A549 (cell line): ENCODE results near the gene PDXP.

Source experiments
- CHD2 ChIP-seq: fragments of 150-350 bp; IDR thresholded peaks from 2 replicates; pipeline ENCODE4 v1.6.1; 2014; ENCODE audit warnings: low read length; ENCODE audit not compliant: partially characterized antibody
- EP300 ChIP-seq, 2 experiments: fragments of >200 bp; sonication (Bioruptor Twin); formaldehyde crosslinking; IDR thresholded peaks; 2 replicates in 1 of 2; 3 replicates in 1 of 2; pipeline ENCODE4 v1.6.1; 2016 to 2017
- FOSL2 ChIP-seq, 2 experiments: fragments of 450-650 bp in 1 of 2; fragments of >200 bp in 1 of 2; sonication (Bioruptor Twin) in 1 of 2; formaldehyde crosslinking; IDR thresholded peaks; 2 replicates each; pipeline versions ENCODE4 v1.5.0 to v1.6.1; 2016 to 2020; ENCODE audit warnings: mild to moderate bottlenecking in 1 of 2, moderate library complexity in 1 of 2
- HDAC2 ChIP-seq: fragments of 200-600 bp; sonication (generic); IDR thresholded peaks from 2 replicates; pipeline ENCODE4 v1.6.1; 2016
- JUN ChIP-seq, 2 experiments: fragments of >200 bp; sonication (Bioruptor Twin); formaldehyde crosslinking; IDR thresholded peaks; 2 replicates in 1 of 2; 3 replicates in 1 of 2; pipeline ENCODE4 v1.6.1; 2016 to 2017
- MYC ChIP-seq: IDR thresholded peaks from 2 replicates; pipeline ENCODE4 v1.6.1; 2012; ENCODE audit warnings: mild to moderate bottlenecking, inconsistent platforms, low read length, improper control_type of control experiment, borderline replicate concordance
- NFE2L2 ChIP-seq: fragments of 150-350 bp; conservative IDR thresholded peaks from 2 replicates; pipeline ENCODE4 v1.6.1; 2014; ENCODE audit warnings: low read length
- POLR2A ChIP-seq: IDR thresholded peaks from 2 replicates; pipeline ENCODE4 v1.6.1; 2012; ENCODE audit warnings: mild to moderate bottlenecking, low read length
- RCOR1 ChIP-seq: fragments of 150-350 bp; IDR thresholded peaks from 2 replicates; pipeline ENCODE4 v1.6.1; 2014; ENCODE audit warnings: antibody characterized with exemption, low read length, low read depth
- TF ChIP-seq, protein P1 (sequence below): fragments of >200 bp; sonication (Bioruptor Twin); formaldehyde crosslinking; IDR thresholded peaks from 3 replicates; pipeline ENCODE4 v1.5.1; 2016
- TF ChIP-seq, protein P2 (sequence below): IDR thresholded peaks from 2 replicates; pipeline ENCODE4 v1.6.1; 2012
- TF ChIP-seq, protein P3 (sequence below): fragments of 200-600 bp; sonication (generic); IDR thresholded peaks from 2 replicates; pipeline ENCODE4 v1.6.1; 2016; ENCODE audit warnings: antibody characterized with exemption, mild to moderate bottlenecking, moderate library complexity
- TF ChIP-seq, protein P4 (sequence below): IDR thresholded peaks from 2 replicates; pipeline ENCODE4 v1.6.1; 2012; ENCODE audit warnings: low read depth, borderline replicate concordance

DNA sequence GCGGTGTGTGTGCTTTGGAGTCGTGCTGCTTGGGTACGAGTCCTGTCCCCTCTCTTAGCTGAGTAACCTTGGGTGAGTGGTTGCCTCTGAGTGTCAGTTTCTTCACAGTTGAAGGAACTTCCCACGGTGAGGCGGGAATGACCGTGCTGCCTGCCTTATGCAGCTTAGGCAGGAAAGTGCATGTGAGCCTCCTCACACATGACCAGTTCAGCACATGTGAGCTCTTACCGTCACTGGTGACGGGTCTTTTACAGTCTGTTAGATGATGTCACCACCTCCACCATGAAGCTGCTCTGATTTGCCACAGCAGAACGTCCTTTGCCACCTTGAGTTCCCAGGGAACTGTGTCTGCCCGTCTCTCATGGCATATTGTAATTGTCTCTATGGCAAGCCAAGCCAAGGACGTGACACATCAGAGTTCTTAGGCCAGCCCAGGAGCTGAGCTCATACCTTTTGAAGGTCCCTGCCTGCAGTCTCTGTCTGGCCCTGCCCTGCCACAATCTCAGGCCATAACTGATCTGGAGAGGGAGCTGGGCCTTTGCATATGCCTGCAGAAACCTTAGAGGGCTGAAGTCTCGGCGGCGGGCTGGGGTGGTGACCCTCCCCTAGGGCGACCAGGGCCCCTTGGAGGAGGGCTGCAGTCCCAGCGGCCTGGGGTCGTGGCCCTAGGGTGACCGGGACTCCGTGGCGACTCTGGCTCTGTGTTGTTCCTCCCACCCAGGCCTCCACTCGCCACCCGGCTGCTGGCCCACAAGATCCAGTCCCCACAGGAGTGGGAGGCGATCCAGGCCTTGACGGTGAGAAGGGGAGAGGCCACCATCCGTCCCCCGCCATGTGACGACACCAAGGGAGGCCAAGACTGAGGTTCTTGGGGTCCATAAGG, 42.1 kb upstream of the PDXP start:
- TF ChIP-seq, protein P1, sequence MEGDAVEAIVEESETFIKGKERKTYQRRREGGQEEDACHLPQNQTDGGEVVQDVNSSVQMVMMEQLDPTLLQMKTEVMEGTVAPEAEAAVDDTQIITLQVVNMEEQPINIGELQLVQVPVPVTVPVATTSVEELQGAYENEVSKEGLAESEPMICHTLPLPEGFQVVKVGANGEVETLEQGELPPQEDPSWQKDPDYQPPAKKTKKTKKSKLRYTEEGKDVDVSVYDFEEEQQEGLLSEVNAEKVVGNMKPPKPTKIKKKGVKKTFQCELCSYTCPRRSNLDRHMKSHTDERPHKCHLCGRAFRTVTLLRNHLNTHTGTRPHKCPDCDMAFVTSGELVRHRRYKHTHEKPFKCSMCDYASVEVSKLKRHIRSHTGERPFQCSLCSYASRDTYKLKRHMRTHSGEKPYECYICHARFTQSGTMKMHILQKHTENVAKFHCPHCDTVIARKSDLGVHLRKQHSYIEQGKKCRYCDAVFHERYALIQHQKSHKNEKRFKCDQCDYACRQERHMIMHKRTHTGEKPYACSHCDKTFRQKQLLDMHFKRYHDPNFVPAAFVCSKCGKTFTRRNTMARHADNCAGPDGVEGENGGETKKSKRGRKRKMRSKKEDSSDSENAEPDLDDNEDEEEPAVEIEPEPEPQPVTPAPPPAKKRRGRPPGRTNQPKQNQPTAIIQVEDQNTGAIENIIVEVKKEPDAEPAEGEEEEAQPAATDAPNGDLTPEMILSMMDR = no peak
- TF ChIP-seq POLR2A = no peak
- no peak for TF ChIP-seq RCOR1
- no peak for TF ChIP-seq JUN (IDR thresholded peaks at IDR 0.05)
- TF ChIP-seq, protein P2, sequence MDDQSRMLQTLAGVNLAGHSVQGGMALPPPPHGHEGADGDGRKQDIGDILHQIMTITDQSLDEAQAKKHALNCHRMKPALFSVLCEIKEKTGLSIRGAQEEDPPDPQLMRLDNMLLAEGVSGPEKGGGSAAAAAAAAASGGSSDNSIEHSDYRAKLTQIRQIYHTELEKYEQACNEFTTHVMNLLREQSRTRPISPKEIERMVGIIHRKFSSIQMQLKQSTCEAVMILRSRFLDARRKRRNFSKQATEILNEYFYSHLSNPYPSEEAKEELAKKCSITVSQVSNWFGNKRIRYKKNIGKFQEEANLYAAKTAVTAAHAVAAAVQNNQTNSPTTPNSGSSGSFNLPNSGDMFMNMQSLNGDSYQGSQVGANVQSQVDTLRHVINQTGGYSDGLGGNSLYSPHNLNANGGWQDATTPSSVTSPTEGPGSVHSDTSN = no peak
- TF ChIP-seq, protein P3, sequence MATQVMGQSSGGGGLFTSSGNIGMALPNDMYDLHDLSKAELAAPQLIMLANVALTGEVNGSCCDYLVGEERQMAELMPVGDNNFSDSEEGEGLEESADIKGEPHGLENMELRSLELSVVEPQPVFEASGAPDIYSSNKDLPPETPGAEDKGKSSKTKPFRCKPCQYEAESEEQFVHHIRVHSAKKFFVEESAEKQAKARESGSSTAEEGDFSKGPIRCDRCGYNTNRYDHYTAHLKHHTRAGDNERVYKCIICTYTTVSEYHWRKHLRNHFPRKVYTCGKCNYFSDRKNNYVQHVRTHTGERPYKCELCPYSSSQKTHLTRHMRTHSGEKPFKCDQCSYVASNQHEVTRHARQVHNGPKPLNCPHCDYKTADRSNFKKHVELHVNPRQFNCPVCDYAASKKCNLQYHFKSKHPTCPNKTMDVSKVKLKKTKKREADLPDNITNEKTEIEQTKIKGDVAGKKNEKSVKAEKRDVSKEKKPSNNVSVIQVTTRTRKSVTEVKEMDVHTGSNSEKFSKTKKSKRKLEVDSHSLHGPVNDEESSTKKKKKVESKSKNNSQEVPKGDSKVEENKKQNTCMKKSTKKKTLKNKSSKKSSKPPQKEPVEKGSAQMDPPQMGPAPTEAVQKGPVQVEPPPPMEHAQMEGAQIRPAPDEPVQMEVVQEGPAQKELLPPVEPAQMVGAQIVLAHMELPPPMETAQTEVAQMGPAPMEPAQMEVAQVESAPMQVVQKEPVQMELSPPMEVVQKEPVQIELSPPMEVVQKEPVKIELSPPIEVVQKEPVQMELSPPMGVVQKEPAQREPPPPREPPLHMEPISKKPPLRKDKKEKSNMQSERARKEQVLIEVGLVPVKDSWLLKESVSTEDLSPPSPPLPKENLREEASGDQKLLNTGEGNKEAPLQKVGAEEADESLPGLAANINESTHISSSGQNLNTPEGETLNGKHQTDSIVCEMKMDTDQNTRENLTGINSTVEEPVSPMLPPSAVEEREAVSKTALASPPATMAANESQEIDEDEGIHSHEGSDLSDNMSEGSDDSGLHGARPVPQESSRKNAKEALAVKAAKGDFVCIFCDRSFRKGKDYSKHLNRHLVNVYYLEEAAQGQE = no peak
- no peak for TF ChIP-seq NFE2L2
- no peak for TF ChIP-seq MYC
- TF ChIP-seq FOSL2 (IDR thresholded peaks at IDR 0.05) = no peak
- TF ChIP-seq FOSL2 (CRISPR knock-in tag; IDR thresholded peaks at IDR 0.05) = no peak
- no peak for TF ChIP-seq EP300 (IDR thresholded peaks at IDR 0.05)
- TF ChIP-seq HDAC2 = no peak
- TF ChIP-seq CHD2 = no peak
- TF ChIP-seq, protein P4, sequence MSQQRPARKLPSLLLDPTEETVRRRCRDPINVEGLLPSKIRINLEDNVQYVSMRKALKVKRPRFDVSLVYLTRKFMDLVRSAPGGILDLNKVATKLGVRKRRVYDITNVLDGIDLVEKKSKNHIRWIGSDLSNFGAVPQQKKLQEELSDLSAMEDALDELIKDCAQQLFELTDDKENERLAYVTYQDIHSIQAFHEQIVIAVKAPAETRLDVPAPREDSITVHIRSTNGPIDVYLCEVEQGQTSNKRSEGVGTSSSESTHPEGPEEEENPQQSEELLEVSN = no peak
